Upper lobe of left lung (tissue), 6 donors: Measurements from ENCODE around the gene POLR2I. TPM values are rescaled to one million over a fixed set of nuclear protein-coding genes. Genes with fewer than 3 reads are reported as not detected.
A peak's percentile ranks its signal among the peaks of the same experiment; 100 is the strongest.

Experiments used
- ATAC-seq, 2 donors: fragments of 200-7000 bp; cut with Tn5 transposase; one replicate each; pipeline ENCODE4 v1.9.1; 2022; ENCODE audit warnings: mild to moderate bottlenecking in 2 of 2, moderate library complexity in 2 of 2; ENCODE audit not compliant: low FRiP score in 2 of 2
- DNase-seq, 2 donors: peaks; one replicate each; pipeline ENCODE4 v3.0.0-alpha.2; 2019 to 2020
- H3K27ac ChIP-seq, 4 donors: fragments of 200-600 bp; sonication (generic); one replicate each; pipeline ENCODE4 v1.5.1; 2016 to 2019
- H3K27me3 ChIP-seq, 4 donors: fragments of 200-600 bp; sonication (generic); one replicate each; pipeline ENCODE4 v1.5.1; 2017 to 2019
- H3K36me3 ChIP-seq, 4 donors: fragments of 200-600 bp; sonication (generic); one replicate each; pipeline ENCODE4 v1.5.1; 2016 to 2019
- H3K4me1 ChIP-seq, 4 donors: fragments of 200-600 bp; sonication (generic); one replicate each; pipeline ENCODE4 v1.5.1; 2018 to 2019
- H3K4me3 ChIP-seq, 4 donors: fragments of 200-600 bp; sonication (generic); one replicate each; pipeline ENCODE4 v1.5.1; 2017 to 2019; ENCODE audit warnings: mild to moderate bottlenecking in 2 of 4, moderate library complexity in 1 of 4
- H3K9me3 ChIP-seq, 4 donors: fragments of 200-600 bp; sonication (generic); one replicate each; pipeline ENCODE4 v1.5.1; 2018 to 2019
- EP300 ChIP-seq, 4 donors: sonication (generic); formaldehyde crosslinking; IDR thresholded peaks; one replicate each; pipeline ENCODE4 v1.5.1; 2017; ENCODE audit warnings: antibody characterized with exemption in 4 of 4, control low read depth in 2 of 4
- POLR2A ChIP-seq, 4 donors: fragments of 450-650 bp; IDR thresholded peaks; one replicate each; pipeline ENCODE4 v1.5.1; 2016 to 2017; ENCODE audit warnings: antibody characterized with exemption in 4 of 4, mild to moderate bottlenecking in 2 of 4
- POLR2AphosphoS5 ChIP-seq, 2 donors: sonication (generic); formaldehyde crosslinking; IDR thresholded peaks; one replicate each; pipeline ENCODE4 v1.5.1; 2017; ENCODE audit warnings: antibody characterized with exemption in 2 of 2
- WGBS, 2 donors: methylation state at CpG; one replicate each; pipeline ENCODE4 v1.1.5; 2017 to 2018; 5-methylcytosine and 5-hydroxymethylcytosine counted together
- total RNA-seq, 6 donors: library from RNA; depleted of rRNA in 4 of 6; stranded (reverse); fragments of >200 nt in 4 of 6; gene quantifications; one replicate each; pipeline versions ENCODE4 v1.1.0 to v1.2.1, GENCODE V29; 2016 to 2021
- TF ChIP-seq, protein P1 (sequence below), 6 experiments: fragments of 450-650 bp in 4 of 6; fragments of 200-600 bp in 2 of 6; sonication (generic) in 2 of 6; IDR thresholded peaks; one replicate each; pipeline ENCODE4 v1.5.1; 2016 to 2019; ENCODE audit warnings: antibody characterized with exemption in 6 of 6
- donor health status: DM: no; HTN: no; CAD: no; lungs with moderate emphysema.
- donor health status: DM: no; HTN: yes; CAD: no; lungs with severe emphysema.

Gene POLR2I
- total RNA-seq, 6 donors from 2014 or later: 36.2 to 81.7 (median 53.7) TPM

DNA sequence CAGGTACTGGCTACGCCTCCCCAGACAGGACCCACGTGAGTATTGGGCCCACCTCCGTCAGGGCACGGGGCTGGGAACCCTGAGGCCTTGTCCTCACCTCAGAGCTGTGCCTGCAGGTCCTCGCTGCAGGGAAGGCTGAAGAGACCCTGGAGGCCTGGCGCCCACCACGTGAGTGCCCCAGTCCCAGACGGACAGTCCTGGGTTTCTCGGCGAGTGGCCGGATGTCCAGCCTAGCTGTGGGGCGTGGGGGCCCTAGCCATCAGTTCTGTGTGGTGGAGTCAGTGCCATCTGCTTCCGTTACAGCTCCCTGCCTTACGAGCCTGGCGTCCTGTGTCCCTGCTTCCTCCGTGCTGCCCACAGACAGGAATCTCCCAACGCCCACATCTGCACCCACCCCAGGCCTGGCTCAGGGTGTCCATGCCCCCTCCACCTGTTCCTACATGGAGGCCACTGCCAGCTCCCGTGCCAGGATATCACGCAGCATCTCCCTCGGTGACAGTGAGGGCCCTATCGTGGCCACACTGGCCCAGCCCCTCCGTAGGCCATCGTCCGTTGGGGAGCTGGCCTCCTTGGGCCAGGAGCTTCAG lies 11.5 kb downstream of the POLR2I start:
- H3K9me3 ChIP-seq: no peaks in the 10 kb centered on the region
- peaks cover 0 to 15% (median 6%) of the 10 kb centered on the region in 4 donors for H3K36me3 ChIP-seq
- ATAC-seq: no peak
- WGBS, 2 donors: 94 to 99% methylated on average over 12 to 23 of the region's 24 CpGs
- H3K27ac ChIP-seq: no peak overlapping the region
- H3K4me1 ChIP-seq: peaks cover 0 to 7% (median 0%) of the 10 kb centered on the region in 4 donors
- H3K27me3 ChIP-seq: no peaks in the 10 kb centered on the region
- H3K4me3 ChIP-seq: no peak overlapping the region
- TF ChIP-seq POLR2AphosphoS5 (IDR thresholded peaks at IDR 0.05): no peak
- TF ChIP-seq, protein P1, sequence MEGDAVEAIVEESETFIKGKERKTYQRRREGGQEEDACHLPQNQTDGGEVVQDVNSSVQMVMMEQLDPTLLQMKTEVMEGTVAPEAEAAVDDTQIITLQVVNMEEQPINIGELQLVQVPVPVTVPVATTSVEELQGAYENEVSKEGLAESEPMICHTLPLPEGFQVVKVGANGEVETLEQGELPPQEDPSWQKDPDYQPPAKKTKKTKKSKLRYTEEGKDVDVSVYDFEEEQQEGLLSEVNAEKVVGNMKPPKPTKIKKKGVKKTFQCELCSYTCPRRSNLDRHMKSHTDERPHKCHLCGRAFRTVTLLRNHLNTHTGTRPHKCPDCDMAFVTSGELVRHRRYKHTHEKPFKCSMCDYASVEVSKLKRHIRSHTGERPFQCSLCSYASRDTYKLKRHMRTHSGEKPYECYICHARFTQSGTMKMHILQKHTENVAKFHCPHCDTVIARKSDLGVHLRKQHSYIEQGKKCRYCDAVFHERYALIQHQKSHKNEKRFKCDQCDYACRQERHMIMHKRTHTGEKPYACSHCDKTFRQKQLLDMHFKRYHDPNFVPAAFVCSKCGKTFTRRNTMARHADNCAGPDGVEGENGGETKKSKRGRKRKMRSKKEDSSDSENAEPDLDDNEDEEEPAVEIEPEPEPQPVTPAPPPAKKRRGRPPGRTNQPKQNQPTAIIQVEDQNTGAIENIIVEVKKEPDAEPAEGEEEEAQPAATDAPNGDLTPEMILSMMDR (IDR thresholded peaks at IDR 0.05): no peak
- TF ChIP-seq POLR2A (IDR thresholded peaks at IDR 0.05): no peak
- no peak for TF ChIP-seq EP300 (IDR thresholded peaks at IDR 0.05)
- DNase-seq: peak in 1 of 2 donors; percentile 74

DNA sequence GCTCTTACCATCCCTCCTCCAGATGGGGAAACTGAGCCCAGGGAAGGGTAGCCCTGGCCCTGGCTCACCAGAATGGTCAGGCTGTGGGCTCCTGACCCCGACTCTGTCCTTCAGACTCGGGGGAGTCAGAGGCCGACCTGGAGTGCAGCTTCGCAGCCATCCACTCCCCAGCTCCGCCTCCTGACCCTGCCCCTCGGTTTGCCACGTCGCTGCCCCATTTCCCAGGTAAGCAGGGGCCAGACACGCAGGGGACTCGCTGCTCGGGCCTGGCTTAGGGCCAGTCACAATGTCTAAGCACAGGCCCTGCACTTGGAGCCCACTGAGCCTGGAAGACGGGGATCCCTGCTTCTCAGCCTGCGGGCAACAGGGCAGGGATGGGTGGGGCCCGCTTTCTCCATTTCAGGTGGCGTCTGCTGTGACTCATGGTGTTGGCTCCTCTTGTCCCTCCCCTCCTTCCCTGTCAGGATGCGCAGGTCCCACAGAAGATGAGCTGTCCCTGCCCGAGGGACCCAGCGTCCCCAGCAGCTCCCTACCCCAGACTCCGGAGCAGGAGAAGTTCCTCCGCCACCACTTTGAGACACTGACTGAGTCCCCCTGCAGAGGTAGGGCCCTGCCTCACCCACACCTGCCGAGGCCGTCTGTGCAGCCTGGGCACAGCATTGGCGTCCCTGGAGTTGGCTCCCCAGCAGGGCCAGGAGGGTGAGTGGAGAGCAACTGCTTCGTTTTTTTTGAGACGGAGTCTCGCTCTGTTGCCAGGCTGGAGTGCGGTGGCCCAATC lies 12.9 kb downstream of the POLR2I start:
- WGBS, 2 donors: 86 to 89% methylated on average over 14 to 27 of the region's 27 CpGs
- ATAC-seq: no peak

GRCh38 chr19:36100476-36100875 lies 14.2 kb downstream of the POLR2I start:
- DNase-seq: no peak
- no peak overlapping the region for H3K4me3 ChIP-seq
- peaks cover 0 to 7% (median 0%) of the 10 kb centered on the region in 4 donors for H3K4me1 ChIP-seq
- TF ChIP-seq POLR2A (IDR thresholded peaks at IDR 0.05) (no peak), EP300 (IDR thresholded peaks at IDR 0.05) (no peak), POLR2AphosphoS5 (IDR thresholded peaks at IDR 0.05) (no peak)
- TF ChIP-seq, protein P1 (IDR thresholded peaks at IDR 0.05): no peak
- peak overlapping the region in 1 of 4 donors; percentile 11 for H3K27ac ChIP-seq
- no peak for ATAC-seq
- H3K36me3 ChIP-seq: peaks cover 0 to 15% (median 4%) of the 10 kb centered on the region in 4 donors
- H3K27me3 ChIP-seq: no peaks in the 10 kb centered on the region
- 67 to 71% methylated on average over 2 to 5 of the region's 5 CpGs for WGBS, 2 donors
- H3K9me3 ChIP-seq: no peaks in the 10 kb centered on the region

More for the DNA sequence above, 12.9 kb downstream of the POLR2I start:
- H3K27ac ChIP-seq: no peak overlapping the region
- H3K36me3 ChIP-seq: peaks cover 0 to 15% (median 4%) of the 10 kb centered on the region in 4 donors
- H3K4me1 ChIP-seq: peaks cover 0 to 7% (median 0%) of the 10 kb centered on the region in 4 donors
- DNase-seq: no peak
- H3K27me3 ChIP-seq: no peaks in the 10 kb centered on the region
- no peaks in the 10 kb centered on the region for H3K9me3 ChIP-seq
- TF ChIP-seq POLR2A (IDR thresholded peaks at IDR 0.05): no peak
- TF ChIP-seq POLR2AphosphoS5 (IDR thresholded peaks at IDR 0.05): no peak
- TF ChIP-seq EP300 (IDR thresholded peaks at IDR 0.05): no peak
- TF ChIP-seq, protein P1 (IDR thresholded peaks at IDR 0.05): no peak
- no peak overlapping the region for H3K4me3 ChIP-seq

- DNase-seq (peak in 1 of 2 donors; percentile 76), ATAC-seq (no peak)
- Histone ChIP-seq H3K27me3 (no peaks in the 10 kb centered on the region), H3K4me3 (no peak overlapping the region), H3K36me3 (peaks cover 0 to 9% (median 0%) of the 10 kb centered on the region in 4 donors), H3K9me3 (no peaks in the 10 kb centered on the region), H3K4me1 (peaks cover 0 to 7% (median 0%) of the 10 kb centered on the region in 4 donors), H3K27ac (no peak overlapping the region)
- WGBS, 2 donors: 87 to 92% methylated on average over 14 to 17 of the region's 19 CpGs
- TF ChIP-seq POLR2AphosphoS5 (IDR thresholded peaks at IDR 0.05) (no peak), POLR2A (IDR thresholded peaks at IDR 0.05) (no peak), EP300 (IDR thresholded peaks at IDR 0.05) (no peak)
- TF ChIP-seq, protein P1 (IDR thresholded peaks at IDR 0.05): no peak
Measured at GRCh38 chr19:36099166-36099785, 15.4 kb downstream of the POLR2I start.
